ENCODE data around the gene FHOD3. TPM values are rescaled to one million over a fixed set of nuclear protein-coding genes. Genes with fewer than 3 reads are reported as not detected.

The FHOD3 gene
- total and polyA plus RNA-seq, 2 experiments from 2014 or later: 2.7 to 8.7 TPM

DNA sequence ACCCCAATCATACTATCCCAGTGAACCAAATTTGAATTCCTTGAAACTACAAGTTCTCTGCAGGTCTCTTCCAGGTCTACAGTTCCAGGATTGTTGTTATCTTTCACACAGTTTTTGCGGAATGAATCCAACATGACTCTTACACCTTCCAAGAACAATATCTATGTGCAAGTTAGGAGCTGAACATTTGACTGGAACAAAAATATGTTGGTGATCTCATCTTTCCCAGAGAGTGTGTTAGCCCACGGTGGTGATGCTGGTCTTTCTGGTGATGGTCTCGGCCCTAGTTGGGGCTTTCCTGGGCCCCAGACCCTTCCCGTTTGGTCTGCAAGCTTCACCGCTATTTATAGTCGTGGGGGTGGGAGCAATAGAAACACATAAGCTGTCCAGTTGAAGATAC is 357.6 kb downstream of the FHOD3 start:
- no peaks in the 10 kb centered on the region for H3K27me3 Mint-ChIP-seq (ENCODE audit: insufficient read depth, low read depth, poor library complexity)
- H3K36me3 Mint-ChIP-seq (ENCODE audit: low read depth): no peaks in the 10 kb centered on the region
- H3K27ac Mint-ChIP-seq: no peak overlapping the region; the same call in 1 of the 2 replicates
- Histone ChIP-seq H2AFZ (no peak overlapping the region), H3K4me2 (no peak overlapping the region), H4K20me1 (replicated peaks; ENCODE audit: insufficient read depth) (no peaks in the 10 kb centered on the region), H3K27me3 (ENCODE audit: insufficient read depth) (no peaks in the 10 kb centered on the region), H3F3A (replicated peaks; ENCODE audit: low read depth) (no peaks in the 10 kb centered on the region), H3K79me2 (replicated peaks; ENCODE audit: insufficient read depth) (no peaks in the 10 kb centered on the region), H3K27ac (ENCODE audit: low read depth) (no peak overlapping the region), H3K4me1 (ENCODE audit: insufficient read depth) (no peaks in the 10 kb centered on the region), H3K36me3 (ENCODE audit: insufficient read depth) (no peaks in the 10 kb centered on the region), H3K9me2 (ENCODE audit: insufficient read depth) (no peaks in the 10 kb centered on the region), H3K4me3 (no peak overlapping the region)
- H3K9me3 Mint-ChIP-seq: no peaks in the 10 kb centered on the region
- no peak for ATAC-seq
- no peak overlapping the region for H3K4me3 Mint-ChIP-seq
- H3K4me1 Mint-ChIP-seq: peaks cover 3% of the 10 kb centered on the region
- TF ChIP-seq CREB1 (CRISPR knock-in tag; IDR thresholded peaks at IDR 0.05; ENCODE audit: low read depth) (no peak), NANOG (IDR thresholded peaks at IDR 0.05; ENCODE audit: borderline replicate concordance) (no peak), EZH2phosphoT487 (IDR thresholded peaks at IDR 0.05; ENCODE audit: unreplicated experiment) (no peak), REST (IDR thresholded peaks at IDR 0.05; ENCODE audit: unreplicated experiment) (no peak), POLR2AphosphoS5 (IDR thresholded peaks at IDR 0.05; ENCODE audit: low read depth) (no peak), ETS1 (IDR thresholded peaks at IDR 0.05) (no peak), STAT1 (IDR thresholded peaks at IDR 0.05; ENCODE audit: unreplicated experiment) (no peak), CTCF (conservative IDR thresholded peaks at IDR 0.05; ENCODE audit: low read depth in 2 of 2) (no peak), ZNF114 (CRISPR knock-in tag; IDR thresholded peaks at IDR 0.05) (no peak)
- no peak for DNase-seq (ENCODE audit: low spot score)

DNA sequence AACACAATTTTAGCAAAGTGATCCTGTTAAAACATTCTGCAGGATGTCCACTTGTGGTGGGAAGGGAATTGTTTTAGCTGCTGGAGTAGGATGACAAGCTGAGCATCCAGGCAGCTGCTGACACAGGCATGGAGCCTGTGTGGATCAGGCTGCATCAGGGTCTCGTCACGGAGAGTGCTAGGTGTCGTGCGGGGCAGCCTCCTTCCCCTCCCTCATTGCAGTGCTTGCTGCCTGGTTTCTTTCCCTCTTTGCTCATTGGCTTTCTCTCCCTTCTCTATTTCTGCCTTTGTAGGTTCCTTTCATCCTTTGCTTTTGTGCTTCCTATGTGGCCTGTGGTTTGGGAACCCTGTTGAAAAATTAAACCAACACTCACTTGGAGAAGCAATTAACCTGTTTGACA is 358.4 kb downstream of the FHOD3 start:
- peak; percentile 65 for ATAC-seq
- Histone ChIP-seq H3K4me2 (no peak overlapping the region), H3F3A (replicated peaks; ENCODE audit: low read depth) (no peaks in the 10 kb centered on the region), H2AFZ (no peak overlapping the region), H3K27ac (ENCODE audit: low read depth) (no peak overlapping the region), H3K27me3 (ENCODE audit: insufficient read depth) (no peaks in the 10 kb centered on the region), H3K4me1 (ENCODE audit: insufficient read depth) (no peaks in the 10 kb centered on the region), H3K36me3 (ENCODE audit: insufficient read depth) (no peaks in the 10 kb centered on the region), H4K20me1 (replicated peaks; ENCODE audit: insufficient read depth) (no peaks in the 10 kb centered on the region), H3K9me2 (ENCODE audit: insufficient read depth) (no peaks in the 10 kb centered on the region), H3K79me2 (replicated peaks; ENCODE audit: insufficient read depth) (no peaks in the 10 kb centered on the region), H3K4me3 (no peak overlapping the region)
- Mint-ChIP-seq H3K27ac (no peak overlapping the region), H3K4me1 (no peaks in the 10 kb centered on the region), H3K4me3 (no peak overlapping the region), H3K36me3 (ENCODE audit: low read depth) (no peaks in the 10 kb centered on the region), H3K27me3 (ENCODE audit: insufficient read depth, low read depth, poor library complexity) (no peaks in the 10 kb centered on the region), H3K9me3 (no peaks in the 10 kb centered on the region)
- no peak for DNase-seq (ENCODE audit: low spot score)
- TF ChIP-seq ZNF114 (CRISPR knock-in tag; IDR thresholded peaks at IDR 0.05): no peak
- no peak for TF ChIP-seq ETS1 (IDR thresholded peaks at IDR 0.05)
- no peak for TF ChIP-seq POLR2AphosphoS5 (IDR thresholded peaks at IDR 0.05; ENCODE audit: low read depth)
- TF ChIP-seq JUNB (IDR thresholded peaks at IDR 0.05; ENCODE audit: unreplicated experiment): no peak
- no peak for TF ChIP-seq REST (IDR thresholded peaks at IDR 0.05; ENCODE audit: unreplicated experiment)
- TF ChIP-seq ZNF331 (CRISPR knock-in tag; IDR thresholded peaks at IDR 0.05; ENCODE audit: low read depth): no peak
